ENCODE data around the gene AP1G2.
"Not testable (repeated sequence)": the region's sequence is repeated elsewhere in the genome, so short reads cannot be mapped to it uniquely, and the experiment has no call there.

Gene AP1G2

GRCh38 chr14:23600322-23600707, 32.7 kb upstream of the AP1G2 start:
- DNase-seq = no peak

GRCh38 chr14:23594191-23594590, 26.6 kb upstream of the AP1G2 start:
- DNase-seq = not testable (repeated sequence)

- no peak for DNase-seq
Observed at GRCh38 chr14:23590198-23590597, 22.6 kb upstream of the AP1G2 start.

- DNase-seq = no peak
Observed at GRCh38 chr14:23589606-23590005, 22.0 kb upstream of the AP1G2 start.

- DNase-seq = peak; percentile 87
Observed at GRCh38 chr14:23588884-23589598, 21.4 kb upstream of the AP1G2 start.

- not testable (repeated sequence) for DNase-seq
Observed at GRCh38 chr14:23584527-23585203, 17.1 kb upstream of the AP1G2 start.

- DNase-seq = not testable (repeated sequence)
Observed at GRCh38 chr14:23583761-23584526, 16.4 kb upstream of the AP1G2 start.

GRCh38 chr14:23582906-23583760, 15.5 kb upstream of the AP1G2 start:
- DNase-seq = no peak

GRCh38 chr14:23580948-23581281, 13.3 kb upstream of the AP1G2 start:
- DNase-seq = no peak

- DNase-seq = no peak
Observed at GRCh38 chr14:23580152-23580926, 12.7 kb upstream of the AP1G2 start.

GRCh38 chr14:23579739-23580138, 12.1 kb upstream of the AP1G2 start:
- DNase-seq = no peak

- DNase-seq = no peak
Observed at GRCh38 chr14:23579311-23579630, 11.7 kb upstream of the AP1G2 start.

- DNase-seq = no peak
Observed at GRCh38 chr14:23578560-23579310, 11.1 kb upstream of the AP1G2 start, which contains the start of gene JPH4. JPH4 (minus strand) TSS chr14:23578790; CDS start chr14:23577453, 1,337 bp downstream.

GRCh38 chr14:23577710-23578392, 10.3 kb upstream of the AP1G2 start:
- no peak for DNase-seq

GRCh38 chr14:23577004-23577681, 9.6 kb upstream of the AP1G2 start:
- DNase-seq = no peak

- no peak for DNase-seq
Observed at GRCh38 chr14:23573384-23574015, 5.9 kb upstream of the AP1G2 start.

- peak; percentile 30 for DNase-seq
Observed at GRCh38 chr14:23572836-23573235, 5.2 kb upstream of the AP1G2 start.

GRCh38 chr14:23572524-23572828, 4.9 kb upstream of the AP1G2 start:
- no peak for DNase-seq

- DNase-seq = no peak
Observed at GRCh38 chr14:23571701-23572523, 4.3 kb upstream of the AP1G2 start.

All from hematopoietic multipotent progenitor cell treated with erythropoietin and hydrocortisone succinate and interleukin-3 and kit ligand, for 8 days (in vitro differentiated cells).